ENCODE results near the gene DNPEP.
"Not testable (repeated sequence)": the region's sequence is repeated elsewhere in the genome, so short reads cannot be mapped to it uniquely, and the experiment has no call there.

Gene DNPEP

DNA sequence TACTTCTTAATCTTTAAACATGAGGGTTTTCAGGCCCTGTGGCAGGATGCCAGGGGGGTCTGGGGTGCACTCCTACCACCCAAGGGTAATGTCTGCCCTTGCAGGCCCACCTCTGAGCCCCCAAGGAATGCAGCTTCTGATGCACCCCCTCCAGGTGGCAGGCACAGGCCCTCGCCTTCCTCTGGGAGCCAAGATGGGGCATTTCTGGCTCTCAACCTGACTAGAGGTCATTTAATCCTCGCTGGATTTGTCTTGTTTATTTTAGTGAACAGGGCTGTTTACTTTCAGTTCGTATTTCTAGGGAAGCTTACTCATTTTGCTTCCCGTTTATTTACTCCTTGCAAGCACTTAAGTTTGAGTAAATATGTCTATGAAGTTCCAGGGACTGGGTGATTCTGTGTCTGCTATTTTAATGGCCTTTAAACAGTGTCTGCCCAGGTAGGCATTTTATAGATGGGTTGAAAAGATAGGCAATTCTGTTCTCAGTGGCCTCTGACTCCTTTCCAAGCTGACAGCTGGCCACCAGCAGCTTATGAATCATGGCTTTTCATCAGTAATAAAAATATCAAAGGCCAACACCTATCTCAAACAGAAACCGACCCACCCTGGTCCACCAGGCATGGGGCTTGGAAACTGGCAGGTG is 11.1 kb upstream of the DNPEP start:
- peak in 1 of 2 experiments; percentile 34 for DNase-seq

DNA sequence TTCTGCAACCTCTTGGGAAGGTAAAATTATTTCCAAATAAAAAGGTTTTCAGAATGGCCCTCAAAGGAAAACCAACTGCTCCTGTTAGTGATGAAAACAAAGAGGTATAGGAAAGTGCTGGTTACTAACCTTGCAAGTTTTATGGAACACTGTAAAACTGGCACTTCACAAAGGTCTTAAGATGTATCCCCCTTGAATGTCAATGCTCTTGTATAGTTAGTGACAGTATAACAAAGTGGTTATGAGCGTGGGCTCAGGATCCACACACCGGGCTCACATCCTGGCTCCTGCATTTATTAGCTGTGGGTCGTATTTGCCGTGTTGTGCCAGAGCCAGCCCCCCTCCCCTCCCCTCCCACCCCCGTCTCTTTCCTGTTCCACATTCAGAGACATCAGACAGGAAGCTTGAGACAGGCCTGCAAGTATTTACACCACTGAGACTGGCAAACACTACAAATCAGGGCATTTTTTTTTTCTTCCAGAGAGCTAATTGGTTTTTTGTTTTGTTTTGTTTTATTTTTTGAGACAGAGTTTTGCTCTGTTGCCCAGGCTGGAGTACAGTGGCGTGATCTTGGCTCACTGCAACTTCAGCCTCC is 9.2 kb upstream of the DNPEP start:
- no peak for DNase-seq

DNA sequence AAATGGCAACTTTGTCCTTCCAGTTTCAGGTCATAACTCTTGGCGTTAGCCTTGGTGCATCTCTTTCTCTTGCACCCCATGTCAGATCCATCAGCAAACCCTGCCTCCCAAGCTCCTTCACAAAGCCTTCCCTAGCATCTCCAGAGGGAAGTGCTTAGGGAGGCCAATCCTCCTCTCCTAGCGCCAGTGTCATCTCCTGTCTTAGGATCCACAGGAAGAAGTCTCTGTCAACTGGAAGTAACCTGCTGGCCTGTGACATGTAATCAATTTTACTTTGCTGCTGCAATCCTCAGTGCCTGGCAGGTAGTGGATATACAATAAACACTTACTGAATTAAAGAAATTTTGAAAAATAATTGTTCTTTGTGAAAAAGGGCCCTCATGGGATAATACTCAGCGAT is 7.9 kb upstream of the DNPEP start:
- DNase-seq = no peak

DNA sequence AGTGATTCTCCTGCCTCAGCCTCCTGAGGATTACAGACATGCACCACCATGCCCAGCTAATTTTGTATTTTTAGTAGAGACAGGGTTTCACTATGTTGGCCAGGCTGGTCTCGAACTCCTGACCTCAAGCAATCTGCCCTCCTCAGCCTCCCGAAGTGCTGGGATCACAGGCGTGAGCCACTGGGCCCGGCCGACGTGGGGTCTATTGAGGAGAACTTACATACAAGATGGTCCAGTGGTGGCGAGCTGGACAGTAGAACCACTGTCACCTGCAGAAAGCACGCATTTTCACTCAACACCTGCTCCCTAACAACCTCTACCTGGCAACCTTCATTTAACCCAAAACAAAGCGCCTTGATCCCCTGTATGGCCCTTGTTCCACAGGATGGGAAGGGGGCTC is 7.3 kb upstream of the DNPEP start:
- DNase-seq = not testable (repeated sequence)

DNA sequence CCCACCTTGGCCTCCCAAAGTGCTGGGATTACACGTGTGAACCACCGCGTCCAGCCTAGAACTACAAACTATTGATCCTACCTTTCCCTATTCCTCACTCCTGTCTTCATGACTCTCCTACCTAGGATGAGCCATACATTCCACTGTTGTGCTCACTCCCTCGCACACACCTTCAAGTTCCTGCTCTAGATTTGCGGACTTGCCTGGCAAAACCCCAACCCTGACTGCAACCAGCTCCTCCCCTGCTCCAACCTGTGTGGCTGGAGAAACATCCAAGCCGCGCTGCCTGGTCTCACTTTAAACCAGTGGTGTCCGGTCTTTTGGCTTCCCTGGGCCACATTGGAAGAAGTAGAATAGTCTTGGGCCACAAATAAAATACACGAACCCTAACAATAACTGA is 5.0 kb upstream of the DNPEP start:
- no peak for DNase-seq

DNA sequence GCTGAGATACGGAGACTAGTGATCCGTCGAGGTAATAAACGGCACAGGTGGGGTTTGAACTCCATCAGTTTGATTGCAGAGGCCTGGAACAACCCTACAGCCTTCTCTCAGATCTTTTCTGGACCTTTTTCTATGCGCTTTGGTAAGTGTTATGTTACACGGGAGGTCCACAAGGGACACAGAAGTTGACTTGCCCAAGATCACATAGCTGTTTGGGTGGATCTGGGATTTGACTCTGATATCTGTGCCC is 1.1 kb upstream of the DNPEP start:
- DNase-seq = no peak

DNA sequence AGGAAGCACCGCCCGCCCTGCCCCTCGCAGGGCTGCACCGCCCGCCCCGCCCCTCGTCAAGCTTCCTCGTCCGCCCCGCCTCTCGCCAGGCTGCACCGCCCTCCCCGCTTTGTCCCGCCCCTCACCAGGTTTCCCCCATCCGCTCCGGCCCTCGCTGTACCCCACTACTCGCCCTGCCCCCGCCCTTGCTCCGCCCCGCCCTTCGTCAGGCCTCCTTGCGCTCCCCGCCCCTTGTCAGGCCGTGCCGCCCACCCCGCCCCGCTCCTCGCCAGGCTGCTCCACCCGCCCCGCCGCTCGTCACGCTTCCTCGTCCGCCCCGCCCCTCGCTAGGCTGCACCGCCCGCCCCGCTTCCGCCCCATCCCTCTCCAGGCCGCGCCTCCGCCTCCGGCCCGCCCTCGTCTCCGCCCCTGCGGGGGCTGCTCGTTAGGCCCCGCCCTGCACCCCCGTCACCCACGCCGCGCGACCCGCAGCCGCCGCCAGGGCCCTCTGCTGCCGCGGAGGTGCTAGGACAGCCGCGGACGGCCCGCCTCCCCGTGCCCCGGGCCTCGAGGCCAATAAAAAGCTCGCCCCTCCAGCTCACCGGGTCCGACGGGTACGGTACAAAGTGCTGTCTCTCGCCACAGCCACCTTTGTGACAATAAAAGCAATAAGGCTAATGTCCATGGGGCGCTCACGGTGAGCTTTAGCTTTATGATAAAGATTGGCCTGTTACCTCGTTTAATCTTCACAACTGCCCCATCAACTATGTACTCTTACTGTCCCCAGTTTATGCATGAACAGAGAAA is 602 bp upstream of the DNPEP start:
- DNase-seq = peak; percentile 78 to 95

DNA sequence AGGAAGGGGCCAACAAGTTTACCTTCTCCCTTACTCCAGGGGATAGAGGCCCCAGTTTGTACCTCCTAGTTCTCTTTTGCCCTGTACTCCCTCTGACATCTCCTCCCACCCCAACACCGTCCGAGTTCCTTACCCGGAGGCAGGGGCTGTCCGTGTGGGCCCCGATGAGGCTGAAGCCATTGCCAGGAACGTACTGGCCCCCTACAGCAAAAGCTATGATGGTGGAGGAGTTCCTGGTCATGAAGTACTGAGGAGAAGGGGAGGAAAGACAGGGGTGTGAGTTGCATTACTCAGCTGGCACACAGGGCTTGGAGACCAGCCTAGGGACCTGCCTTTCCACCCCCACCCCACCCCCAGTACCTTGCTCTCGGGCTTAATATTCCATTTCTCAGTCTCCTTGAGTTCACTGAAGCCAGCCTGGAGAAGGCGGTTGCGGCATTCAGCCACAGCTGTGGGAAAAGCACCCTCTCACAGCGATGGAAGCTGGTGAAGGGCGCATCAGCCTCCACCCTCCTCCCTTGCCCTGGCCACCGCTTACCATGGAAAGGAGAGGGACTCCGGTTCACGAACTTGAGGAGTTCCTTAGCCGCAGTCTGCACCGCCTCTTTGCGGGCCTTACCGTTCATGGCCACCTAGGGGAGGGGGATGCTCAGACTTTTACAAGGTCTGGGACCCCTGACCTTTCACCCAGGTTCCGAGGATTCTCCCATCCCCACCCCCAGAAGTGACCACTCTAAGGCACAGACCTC is 1.0 kb downstream of the DNPEP start:
- DNase-seq = no peak

DNA sequence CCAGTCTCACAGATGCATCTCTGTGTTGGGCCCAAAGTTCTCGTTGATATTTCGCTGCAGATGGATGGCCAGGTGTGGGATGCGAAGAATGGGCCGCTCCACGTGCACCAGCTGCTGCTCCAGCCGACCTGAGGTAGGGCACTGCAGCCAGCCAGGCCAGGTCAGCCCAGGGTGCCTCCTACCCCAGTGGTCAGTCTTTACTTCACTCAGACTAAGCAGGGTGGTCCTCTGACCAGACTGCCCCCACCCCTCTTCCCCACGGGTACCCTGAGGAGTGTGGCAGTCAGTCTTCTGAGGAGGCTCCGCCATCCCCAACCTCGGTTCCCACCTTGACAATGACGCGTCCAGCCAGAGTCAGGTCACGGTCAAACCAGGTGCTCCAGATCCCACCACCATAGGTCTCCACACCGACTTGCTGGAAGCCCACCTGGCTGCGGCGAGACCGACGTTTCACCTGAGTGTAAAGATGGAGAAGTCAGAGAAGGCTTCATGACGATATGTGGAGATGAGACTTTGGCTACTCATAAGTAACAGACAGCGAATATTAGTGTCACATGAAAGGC is 1.7 kb downstream of the DNPEP start:
- DNase-seq = no peak

DNA sequence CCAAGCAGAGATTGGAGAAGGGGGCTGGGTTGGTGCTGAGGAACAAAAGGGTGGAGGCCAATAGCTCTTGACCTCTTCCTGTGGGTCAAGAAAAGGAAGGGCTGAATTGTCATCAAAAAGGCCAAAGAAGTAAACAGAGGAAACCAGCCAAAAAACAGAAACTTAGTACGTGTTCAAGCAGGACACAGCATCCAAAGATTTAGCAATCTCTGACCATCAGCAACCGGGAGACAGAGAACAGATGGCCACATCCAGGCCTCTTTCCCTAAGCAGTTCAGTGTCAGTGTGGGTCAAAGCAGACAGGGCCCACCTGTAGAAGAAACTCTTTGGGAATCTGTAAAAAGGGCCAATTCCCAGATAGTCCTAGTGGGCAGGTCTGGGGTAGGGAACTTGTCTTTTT is 2.9 kb downstream of the DNPEP start:
- no peak for DNase-seq

DNA sequence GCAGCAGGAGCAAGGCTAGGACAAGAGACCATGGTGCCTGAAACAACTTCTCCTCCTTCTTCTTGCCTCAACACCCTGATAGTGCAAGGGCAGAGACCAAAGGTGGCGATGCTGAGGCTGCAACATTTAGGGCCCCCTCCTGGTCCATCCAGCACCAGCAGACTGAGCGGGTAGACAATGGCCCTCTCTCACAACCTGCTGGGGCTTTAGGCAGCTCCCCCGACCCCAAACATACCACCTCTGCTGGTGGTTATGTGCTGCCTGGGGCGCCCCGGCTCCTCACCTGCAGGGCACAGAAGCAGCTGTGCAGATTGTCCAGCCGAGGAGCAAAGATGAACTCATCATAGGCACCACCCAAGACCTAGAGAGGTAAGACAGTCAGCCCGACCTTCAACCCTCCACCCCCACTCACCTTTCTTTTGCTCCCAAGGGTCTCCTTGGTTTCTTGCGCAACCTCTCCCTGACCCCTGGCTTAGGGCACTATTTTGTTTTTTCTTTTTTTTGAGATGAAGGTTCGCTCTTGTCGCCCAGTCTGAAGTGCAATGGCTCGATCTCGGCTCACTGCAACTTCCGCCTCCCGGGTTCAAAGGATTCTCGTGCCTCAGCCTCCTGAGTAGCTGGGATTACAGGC is 3.5 kb downstream of the DNPEP start:
- DNase-seq = no peak

DNA sequence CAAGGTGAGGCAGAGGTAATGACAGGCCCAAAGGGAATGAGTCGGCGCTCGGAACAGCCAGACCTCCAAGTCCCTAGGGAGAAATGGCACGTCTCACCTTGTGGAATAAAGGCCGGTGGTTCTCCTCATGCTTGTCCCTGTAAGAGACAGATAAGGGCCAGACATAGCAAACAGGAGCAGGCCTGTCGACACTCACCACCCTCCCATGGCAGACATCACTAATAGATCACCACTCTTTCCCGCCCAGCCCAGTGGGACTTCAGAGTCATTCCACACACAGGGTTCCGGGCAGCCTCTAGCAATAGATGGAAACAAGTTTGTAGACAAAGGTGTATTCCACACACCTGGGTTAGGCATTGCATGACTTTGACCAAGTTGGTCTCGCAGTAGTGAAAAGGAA is 6.3 kb downstream of the DNPEP start:
- DNase-seq = no peak

DNA sequence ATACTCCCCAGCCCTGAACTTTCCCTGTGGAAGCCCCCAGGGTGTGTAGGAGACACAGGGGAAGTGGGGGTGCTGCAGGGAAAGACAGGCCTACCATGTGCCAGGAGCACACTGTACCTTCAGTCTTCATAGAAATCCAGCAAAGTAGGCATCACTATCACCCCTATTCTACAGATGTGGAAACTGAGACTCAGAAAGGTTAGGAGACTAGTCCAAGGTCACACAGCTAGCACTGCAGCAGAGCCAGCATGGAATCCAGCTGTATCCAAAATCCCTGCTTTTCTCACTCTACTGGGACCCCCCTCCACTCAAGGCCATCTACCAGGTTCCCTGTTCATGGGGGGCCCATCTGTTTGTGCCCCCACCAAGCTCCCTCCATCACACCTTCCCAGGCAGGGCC is 6.8 kb downstream of the DNPEP start:
- DNase-seq = no peak

DNA sequence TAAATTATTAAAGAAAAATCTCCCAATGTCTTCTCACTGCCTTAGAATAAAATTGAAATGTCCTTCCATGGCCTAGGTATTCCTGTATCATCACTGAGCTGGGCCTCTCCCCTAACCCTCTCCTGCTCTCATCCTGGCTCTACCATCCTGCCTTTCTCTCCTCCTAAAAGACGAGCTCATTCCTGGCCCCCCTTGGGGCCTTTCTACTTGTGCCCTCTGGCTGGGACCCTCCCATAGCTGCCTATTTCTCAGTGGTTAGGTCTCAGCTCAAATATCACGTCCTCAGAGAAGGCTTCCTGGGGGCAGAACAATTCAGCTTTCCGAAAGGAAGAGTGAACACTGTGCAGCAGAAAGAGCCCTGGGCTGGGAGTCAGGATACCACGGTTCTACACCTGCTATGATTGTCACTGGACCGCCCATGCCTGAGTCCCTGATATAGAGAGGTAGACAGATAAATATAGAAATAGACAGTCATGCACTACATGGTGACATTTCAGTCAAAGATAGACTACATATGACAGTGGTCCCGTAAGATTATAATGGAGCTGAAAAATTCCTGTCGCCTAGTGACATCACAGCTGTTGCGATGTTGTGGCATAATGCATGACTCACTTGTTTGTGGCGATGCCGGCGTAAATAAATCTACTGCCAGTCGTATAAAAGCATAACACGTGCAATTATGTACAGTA is 9.4 kb downstream of the DNPEP start:
- DNase-seq = no peak

DNA sequence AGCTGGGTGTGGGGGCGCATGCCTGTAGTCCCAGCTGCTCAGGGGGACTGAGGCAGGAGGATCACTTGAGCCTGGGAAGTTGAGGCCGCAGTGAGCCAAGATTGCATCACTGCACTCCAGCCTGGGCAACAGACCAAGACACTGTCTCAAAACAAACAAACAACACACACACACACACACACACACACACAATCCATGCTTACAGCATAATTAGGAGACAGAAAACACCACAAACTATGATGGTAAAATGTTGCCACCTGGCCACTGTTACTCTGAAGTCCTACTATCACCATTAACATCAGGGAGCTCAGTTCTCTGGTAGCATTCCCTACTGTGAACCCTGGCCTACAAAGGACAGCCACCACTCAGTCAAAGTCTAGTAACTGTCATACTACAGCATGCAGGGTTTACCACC is 18.3 kb downstream of the DNPEP start:
- no peak for DNase-seq

DNA sequence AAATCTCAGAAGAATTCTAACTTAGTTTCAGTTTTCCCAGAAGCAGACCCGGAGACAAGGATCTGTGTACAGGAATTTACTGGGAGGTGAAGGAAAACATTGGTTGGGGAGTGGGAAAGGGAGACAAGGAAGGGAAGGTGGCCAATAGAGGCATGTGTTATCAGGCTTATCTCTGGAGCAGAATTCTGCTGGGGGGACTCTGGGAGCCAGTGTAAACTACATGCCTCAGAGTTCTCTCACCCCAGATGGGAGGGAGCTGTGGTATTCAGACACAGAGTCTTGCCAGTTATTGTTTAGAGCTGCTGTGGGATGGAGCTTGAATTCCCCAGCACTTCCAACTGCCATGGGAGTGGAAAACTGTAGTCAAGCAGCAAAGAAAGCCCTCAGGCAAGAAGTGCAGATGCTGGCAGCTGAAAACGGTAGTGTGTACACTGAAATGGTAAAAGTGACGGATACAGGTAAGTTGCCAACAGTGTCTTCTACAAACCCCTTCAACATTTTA is 19.0 kb downstream of the DNPEP start:
- DNase-seq = no peak

DNA sequence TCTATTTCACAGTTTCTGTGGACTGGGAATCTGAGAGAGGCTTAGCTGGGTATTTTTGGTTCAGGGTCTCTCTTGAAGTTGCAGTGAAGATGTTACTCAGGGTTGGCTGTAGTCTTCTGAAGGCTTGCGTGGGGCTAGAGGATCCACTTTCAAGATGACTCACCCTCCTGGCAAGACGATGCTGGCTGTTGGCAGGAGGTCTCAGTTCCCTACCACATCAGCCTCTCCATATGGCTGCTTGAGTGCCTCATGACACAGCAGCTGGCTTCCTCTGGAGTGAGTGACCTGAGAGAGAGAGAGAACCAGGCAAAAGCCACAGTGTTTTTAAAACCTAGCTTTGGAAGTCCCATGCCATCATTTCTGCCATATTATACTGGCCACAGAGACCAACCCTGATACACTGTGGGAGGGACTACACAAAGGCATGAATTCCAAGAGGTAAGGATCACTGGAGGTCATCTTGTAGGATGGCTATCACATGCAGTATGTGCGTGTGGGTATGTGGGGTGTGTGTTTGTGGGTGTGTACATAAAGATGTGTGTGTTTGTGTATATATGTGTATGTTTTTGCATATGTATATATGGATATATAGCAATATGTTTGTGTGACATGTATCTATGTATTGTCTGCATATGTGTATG is 25.1 kb downstream of the DNPEP start:
- no peak for DNase-seq

DNA sequence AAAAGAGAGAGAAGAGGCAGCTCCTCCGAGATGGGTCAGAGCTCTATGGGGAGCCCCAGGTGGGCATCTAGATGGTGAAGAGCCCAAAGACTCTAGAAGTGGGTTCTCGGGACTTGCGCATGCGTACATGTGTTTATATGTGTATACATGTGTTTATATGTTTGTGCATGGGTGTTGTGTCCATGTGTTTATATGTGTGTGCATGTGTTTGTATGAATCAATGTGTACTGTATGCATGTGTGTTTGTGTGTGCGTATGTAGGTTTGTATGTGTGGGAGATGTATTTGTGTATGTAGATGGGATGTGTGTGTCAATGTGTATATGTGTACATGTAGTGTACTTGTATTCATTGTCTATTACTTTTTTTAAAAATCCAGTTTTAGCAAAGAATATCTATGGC is 25.6 kb downstream of the DNPEP start:
- no peak for DNase-seq

DNA sequence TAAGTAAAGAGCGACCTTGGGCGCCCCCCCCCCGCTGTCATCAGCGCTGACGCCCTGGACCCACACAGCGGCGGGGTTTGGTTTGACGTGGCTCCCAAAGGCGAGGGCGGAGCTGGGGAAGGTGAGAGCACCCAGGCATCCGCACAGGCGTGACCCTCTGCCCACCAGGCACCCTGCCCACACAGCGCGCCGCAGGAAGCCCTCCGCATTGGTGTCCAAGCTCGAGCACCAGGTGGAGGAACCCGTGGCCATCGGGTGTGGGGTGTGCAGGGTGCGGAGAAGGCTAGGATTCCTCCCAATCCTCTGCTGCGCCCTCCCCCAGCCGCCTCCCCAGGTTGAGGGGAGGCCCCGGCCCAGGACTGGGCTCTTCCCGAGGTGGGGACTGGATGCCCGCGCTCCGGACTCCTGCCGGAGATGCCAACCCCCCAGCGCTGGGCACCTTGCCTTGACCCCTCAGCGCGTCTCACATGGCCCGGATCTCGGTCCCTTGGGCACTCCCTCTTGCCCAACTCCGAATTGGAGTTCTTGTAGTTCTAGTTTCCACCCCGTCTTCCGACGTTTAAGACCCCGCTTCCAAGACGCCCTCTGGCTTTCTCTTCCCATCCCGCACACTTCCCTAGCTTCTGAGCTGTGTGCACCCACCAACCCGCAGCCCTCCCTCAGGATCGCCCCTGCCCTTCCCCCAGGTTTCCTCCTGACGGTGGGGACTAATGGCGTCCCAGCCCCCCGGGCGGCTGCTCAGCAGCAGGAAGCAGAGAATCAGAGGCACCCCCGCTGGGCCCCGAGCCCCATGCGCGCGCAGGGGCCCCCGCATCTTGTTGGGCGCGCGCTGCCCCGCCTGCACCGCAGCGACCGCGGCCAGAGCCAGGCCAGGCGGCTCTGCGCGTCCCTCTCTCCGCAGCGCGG is 29.3 kb downstream of the DNPEP start:
- DNase-seq = no peak

DNA sequence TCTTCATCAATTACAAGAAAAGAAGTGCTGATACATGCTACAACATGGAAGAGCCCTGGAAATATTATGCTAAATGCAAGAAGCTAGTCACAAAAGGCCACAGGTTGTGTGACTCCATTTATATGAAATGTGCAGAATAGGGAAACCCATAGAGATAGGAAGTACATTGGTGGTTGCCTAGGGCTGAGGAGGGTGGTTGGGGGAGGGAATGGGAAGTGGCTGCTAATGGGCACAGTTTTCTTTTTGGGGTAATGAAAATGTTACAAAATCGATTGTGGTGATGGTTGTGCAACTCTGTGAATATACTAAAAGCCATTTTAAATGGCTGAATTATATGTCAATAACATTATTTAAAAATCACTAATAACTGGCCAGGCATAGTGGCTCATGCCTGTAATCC is 30.9 kb downstream of the DNPEP start:
- no peak for DNase-seq

DNA sequence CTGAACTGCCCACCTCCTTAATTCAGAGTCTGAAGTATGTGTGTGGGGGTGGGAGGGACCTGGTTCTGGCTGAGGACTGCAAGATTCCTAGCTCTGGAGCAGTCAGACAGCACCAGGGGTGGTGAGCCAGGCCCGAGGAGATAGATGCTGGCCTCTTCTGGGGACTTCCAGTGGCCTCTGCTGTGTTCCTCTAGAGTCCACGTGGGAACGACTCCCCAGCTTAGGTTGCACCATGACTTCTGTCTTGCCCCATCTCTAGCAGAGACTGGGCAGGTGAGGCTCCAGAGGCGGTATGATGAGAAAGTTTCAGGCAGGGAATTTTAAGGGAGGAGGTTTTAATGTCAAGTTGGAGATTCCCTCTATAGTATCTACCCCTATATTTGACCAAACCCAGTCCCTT is 33.1 kb downstream of the DNPEP start:
- no peak for DNase-seq
